Stimulated activated CD4-positive, alpha-beta T cell treated with anti-CD3 and anti-CD28 coated beads, Interleukin-12 subunit alpha, Interleukin-12 subunit beta, amount 100 ng/mL, for 4 hours (primary cell): ENCODE results near the gene IFT52.

Experiments used
- DNase-seq: peaks from one replicate; pipeline ENCODE4 v3.0.0-alpha.2; 2020

IFT52 gene

DNA sequence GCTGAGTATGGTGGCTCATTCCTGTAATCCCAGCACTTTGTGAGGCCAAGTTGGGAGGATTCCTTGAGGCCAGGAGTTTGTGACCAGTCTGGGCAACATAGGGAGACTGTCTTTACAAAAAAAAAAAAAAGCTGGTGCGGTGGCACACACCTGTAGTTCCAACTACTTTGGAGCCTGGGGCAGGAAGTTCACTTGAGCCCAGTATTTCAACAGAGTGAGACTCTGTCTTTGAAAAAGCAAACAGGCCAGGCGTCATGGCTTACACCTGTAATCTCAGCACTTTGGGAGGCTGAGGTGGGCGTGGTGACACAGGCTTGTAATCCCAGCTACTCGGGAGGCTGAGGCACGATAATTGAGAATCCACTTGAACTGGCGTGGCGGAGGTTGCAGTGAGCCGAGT is 104.8 kb downstream of the IFT52 start:
- DNase-seq, result no peak
